Smooth muscle cell of the umbilical artery (primary cell): ENCODE results near the gene PTPN20. TPM values are rescaled to one million over a fixed set of nuclear protein-coding genes. Genes with fewer than 3 reads are reported as not detected.

Experiments
- total RNA-seq: library from RNA; depleted of rRNA; stranded (reverse); fragments of >200 nt; gene quantifications from 2 replicates; pipeline ENCODE4 v1.2.3, GENCODE V29; 2014

Gene PTPN20, protein sequence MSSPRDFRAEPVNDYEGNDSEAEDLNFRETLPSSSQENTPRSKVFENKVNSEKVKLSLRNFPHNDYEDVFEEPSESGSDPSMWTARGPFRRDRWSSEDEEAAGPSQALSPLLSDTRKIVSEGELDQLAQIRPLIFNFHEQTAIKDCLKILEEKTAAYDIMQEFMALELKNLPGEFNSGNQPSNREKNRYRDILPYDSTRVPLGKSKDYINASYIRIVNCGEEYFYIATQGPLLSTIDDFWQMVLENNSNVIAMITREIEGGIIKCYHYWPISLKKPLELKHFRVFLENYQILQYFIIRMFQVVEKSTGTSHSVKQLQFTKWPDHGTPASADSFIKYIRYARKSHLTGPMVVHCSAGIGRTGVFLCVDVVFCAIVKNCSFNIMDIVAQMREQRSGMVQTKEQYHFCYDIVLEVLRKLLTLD
- total RNA-seq, result 0.59 and 2.4 TPM in 2 replicates

DNA sequence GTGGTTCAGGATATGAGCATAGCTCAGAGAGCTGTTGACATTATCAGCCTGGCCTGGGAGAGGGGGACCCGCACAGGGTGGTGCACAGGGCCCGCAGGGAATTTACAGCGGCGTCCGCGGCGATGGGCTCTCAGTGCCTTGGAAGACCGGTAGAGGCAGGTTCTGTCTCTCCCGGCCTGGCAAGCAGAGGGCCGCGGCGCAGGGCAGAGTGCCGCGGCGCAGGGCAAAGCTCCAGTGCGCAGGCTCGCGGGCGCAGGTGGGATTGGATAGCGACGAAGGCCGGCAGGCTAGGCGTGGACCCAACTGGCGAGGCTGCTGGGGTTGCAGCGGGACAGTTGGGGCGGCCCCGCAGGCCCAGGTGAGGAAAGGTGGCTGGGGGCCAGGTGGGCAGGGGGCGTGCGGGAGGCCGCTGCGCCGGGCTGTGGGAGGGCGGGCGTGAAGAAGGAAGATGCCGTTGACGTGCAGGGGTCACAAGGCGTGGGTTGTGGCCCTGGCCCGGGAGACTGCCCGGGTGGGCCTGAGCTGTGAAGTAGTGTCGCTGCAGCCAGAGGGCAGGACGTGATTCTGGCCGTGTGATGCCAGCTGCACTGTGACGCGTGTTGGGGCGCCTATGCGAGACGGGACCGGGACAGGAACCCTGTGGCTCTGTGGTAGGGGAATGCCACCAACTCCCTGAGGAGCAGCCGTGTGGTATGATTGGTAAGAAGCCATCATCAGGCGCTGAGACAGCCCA is at the start of gene PTPN20:
PTPN20 (plus strand) TSS at position 285 of the 733 bp plus-strand sequence. CDS start 21,072 bp downstream, outside the sequence.

